HG03135 (cell line): Measurements from ENCODE around the gene HCLS1.
"Not testable (repeated sequence)": the region's sequence is repeated elsewhere in the genome, so short reads cannot be mapped to it uniquely, and the experiment has no call there.

Source experiments
- ATAC-seq: cut with Tn5 transposase; IDR thresholded peaks from one replicate; pipeline ENCODE4 v1.9.1; 2021; ENCODE audit warnings: mild to moderate bottlenecking, moderate library complexity; ENCODE audit not compliant: unreplicated experiment

Gene HCLS1

DNA sequence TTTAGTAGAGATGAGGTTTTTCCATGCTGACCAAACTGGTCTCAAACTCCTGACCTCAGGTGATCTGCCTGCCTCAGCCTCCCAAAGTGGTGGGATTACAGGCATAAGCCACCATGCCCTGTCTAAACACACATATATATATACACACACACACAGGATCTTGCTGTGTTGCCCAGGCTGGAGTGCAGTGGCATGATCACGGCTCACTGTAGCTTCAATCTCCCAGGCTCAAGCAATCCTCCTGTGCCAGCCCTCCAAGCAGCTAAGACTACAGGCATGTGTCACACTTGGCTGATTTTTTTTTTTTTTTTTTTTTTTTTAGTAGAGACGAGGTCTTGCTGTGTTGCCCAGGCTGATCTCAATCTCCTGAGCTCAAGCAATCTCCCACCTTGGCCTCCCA is 60.8 kb downstream of the HCLS1 start:
- not testable (repeated sequence) for ATAC-seq

DNA sequence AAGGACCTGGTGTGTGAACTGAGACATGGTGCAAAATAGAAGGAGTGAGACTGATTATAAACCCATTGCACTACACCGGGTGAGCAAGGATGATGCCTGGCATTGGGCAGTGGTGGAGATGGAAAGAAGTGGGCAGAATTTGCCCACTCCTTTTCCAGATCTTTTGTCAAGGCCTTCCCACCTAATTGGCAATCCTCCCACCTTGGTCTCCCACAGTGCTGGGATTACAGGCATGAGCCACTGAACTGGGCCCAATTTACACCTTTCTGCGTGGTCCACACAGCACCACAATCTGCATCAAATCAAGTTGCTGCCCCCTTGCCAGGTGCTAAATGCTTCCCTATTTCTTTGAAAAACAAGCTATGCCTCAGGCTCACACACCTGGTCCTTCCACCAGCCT is 62.1 kb downstream of the HCLS1 start:
- ATAC-seq, result no peak

DNA sequence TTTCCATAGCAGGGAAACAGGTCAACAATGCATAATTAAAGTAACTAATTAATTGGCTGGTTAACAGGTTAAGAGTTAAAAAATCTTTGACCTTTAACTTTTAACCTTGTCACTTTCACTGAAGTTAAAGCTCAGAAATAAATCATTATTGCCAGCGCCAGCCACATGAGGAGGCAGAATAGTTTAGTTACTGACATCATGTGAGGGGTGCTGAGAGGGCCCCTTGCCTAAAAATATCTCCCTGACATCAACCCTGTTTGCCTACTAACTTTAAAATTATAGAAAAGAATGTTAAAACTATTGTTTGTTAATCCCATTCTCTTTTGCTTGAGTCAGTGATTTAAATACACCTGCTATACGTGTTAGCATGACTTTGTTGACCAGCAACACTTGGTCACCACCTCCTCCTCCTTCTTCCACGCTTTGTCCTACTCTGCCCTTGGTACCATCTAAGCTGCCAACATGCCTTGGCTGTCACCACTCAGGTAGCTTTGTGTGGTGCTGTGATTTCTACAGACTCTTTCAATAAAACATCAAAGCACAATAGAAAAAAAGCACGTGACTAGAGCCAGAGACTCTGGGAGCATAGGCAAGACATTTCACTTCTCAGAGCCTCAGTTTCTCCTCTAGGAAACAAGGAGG is 64.8 kb downstream of the HCLS1 start:
- no peak for ATAC-seq

DNA sequence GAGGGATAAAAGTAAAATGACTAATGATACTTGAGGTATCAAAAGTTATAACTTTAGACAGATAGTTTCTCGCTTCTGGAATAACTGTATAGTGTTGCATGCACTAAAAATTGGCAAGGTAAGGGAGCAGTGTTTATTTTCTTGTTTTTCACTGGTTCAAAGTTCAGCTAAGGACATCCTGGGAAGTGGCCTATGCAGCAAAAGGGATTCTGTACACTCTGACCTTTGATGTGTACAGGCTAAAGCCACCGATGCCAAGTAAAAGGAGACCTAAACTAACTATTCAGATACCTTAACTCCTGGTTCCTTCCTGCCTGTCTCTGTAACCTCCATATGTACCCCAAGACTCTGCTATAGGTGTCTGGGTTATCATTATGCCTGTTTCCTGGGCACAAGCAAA is 65.9 kb downstream of the HCLS1 start:
- no peak for ATAC-seq

DNA sequence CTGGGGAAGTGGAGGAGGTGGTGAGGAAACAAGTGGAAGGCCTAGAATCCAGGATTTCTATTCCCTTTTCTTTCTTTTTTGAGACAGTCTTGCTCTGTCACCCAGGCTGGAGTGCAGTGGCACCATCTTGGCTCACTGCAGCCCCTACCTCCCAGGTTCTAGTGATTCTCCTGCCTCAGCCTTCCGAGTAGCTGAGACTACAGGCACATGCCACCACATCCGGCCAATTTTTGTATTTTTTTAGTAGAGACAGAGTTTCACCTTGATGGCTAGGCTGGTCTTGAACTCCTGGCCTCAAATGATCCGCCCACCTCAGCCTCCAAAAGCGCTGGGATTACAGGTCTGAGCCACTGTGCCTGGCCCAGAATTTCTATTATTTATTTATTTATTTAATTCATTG is 66.9 kb downstream of the HCLS1 start:
- ATAC-seq, result not testable (repeated sequence)

DNA sequence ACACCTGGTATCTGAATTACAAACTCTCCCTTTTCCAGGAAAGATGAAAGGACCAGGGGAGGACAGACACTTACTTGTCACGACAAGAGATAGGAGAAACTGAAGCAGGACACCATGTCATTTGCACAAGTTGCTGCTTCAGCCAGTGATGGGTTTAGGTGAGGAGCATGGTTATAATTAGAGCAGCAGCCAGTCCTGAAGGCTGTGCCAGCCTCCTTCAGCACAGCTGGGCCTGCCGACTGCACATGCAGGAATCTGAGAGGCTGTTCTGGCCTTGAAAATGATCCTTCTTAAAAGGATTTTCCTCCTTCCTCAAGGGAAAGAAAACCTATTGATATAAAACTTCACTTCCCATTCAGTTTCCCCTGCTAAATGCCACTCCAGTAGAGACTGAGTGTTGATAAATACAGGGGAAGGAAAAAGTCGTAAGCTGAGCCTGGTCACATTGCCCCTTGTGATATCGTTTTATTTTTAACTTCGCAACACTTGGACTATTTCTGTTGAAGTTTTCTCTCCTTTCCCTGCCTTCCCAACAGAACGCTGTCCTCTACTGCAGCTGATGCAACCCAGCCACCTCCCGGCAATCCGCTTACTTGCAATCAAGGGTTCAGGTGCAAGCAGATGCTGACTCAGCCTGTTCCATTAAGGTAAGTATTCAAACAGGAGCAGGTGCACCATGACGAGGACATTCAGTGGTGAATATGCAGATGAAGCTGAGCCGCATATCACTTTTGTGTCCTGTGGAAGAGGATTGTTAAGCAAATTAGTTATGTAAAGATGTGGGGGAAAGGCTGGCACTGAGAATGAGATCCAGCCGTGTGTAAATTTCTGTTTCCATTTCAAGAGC is 67.6 kb downstream of the HCLS1 start, which contains the start of gene FBXO40:
FBXO40 (plus strand) TSS at position 524 of the 847 bp plus-strand sequence. CDS start 27,197 bp downstream, outside the sequence.
- ATAC-seq, result no peak

DNA sequence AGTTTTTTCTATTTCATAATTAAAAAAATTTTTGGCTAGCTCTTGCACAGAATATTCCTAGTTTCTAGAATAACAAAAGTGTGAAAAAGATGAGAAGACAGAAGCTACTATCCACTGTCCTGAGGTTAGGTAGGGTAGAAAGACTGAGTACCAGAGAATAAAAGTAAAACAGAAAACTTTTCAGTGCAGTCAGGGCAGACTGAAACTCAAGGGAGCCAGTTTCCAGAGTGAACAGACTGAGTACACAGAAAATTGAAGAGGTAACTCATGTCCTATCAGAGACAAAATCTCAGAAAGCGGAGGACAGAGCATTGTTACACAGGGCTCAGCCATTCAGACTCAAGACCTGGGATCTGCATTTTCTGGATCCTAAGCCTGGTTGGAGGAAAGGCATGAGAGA is 76.3 kb downstream of the HCLS1 start:
- no peak for ATAC-seq

DNA sequence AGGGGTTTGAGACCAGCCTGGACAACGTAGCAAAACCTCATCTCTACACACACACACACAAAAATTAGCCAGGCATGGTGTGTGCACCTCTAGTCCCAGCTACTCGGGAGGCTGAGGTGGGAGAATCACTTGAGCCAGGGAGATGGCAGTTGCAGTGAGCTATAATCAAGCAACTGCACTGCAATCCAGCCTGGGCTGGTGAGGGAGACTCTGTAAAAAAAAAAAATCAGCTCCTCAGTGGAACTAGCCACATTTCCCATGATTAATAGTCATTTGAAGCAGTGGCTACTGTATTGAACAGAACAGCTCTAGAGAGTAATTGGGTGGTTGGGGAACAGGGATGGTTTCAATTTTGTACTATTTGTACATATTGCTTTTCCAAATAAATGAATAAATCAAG is 79.0 kb downstream of the HCLS1 start:
- ATAC-seq, result no peak
